Activated CD4-positive, alpha-beta T cell treated with anti-CD3 and anti-CD28 coated beads, Interleukin-2, amount 50 U/mL, for 16 hours (primary cell): ENCODE results near the gene IKZF3.
"Not testable (repeated sequence)": the region's sequence is repeated elsewhere in the genome, so short reads cannot be mapped to it uniquely, and the experiment has no call there.

Experiments used
- DNase-seq: peaks from one replicate; pipeline ENCODE4 v3.0.0-alpha.2; 2020

The IKZF3 gene

GRCh38 chr17:39855911-39856649 lies 8.0 kb downstream of the IKZF3 start:
- DNase-seq: not testable (repeated sequence)

- no peak for DNase-seq
These were observed 9.2 kb downstream of the IKZF3 start for GRCh38 chr17:39854909-39855308.

DNA sequence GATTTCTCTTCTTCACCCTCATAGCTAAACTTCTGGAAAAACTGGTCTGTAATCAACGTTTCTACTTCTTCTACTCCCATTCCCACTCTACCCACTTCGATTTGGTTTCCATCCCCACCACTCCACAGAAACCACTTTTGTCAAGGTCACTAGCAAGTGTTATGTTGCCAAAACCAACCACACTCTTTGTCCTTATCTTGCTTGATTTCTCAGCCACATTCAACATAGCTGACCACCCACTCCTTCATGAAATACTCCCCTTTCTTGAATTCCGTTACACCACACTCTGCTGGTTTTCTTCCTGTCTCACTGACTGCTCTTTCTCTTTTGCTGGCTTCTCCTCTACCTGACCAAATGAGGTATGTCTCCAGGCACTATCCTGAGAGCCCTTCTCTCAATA lies 11.9 kb downstream of the IKZF3 start:
- no peak for DNase-seq

DNA sequence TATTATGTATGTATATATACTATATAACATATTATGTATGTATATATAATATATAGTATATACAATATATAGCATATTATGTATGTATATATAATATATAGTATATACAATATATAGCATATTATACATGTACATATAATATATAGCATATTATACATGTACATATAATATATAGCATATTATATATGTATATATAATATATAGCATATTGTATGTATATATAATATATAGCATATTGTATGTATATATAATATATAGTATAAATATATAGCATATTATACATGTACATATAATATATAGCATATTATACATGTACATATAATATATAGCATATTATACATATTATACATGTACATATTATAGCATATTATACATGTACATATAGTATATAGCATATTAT lies 13.9 kb downstream of the IKZF3 start:
- not testable (repeated sequence) for DNase-seq

GRCh38 chr17:39848600-39848999 lies 15.5 kb downstream of the IKZF3 start:
- DNase-seq: no peak

DNA sequence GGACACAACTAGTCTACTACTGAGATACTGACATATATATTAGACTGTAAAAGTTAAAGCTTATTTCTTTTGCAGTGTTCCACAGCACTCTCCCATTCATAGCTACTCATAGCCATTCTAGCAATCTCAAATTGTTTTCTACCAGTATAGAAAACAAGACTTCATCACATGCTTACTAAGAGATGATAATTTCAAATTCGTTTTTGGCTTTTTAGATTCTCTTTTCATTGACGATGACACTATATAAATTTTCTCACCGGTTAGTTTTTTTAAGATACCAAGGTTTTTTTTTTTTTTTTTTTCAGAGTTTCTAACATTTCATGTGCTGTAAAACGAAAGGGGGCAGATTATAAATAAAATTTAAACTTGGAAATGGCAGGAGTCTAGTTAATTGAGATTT lies 17.9 kb downstream of the IKZF3 start:
- DNase-seq: no peak

DNA sequence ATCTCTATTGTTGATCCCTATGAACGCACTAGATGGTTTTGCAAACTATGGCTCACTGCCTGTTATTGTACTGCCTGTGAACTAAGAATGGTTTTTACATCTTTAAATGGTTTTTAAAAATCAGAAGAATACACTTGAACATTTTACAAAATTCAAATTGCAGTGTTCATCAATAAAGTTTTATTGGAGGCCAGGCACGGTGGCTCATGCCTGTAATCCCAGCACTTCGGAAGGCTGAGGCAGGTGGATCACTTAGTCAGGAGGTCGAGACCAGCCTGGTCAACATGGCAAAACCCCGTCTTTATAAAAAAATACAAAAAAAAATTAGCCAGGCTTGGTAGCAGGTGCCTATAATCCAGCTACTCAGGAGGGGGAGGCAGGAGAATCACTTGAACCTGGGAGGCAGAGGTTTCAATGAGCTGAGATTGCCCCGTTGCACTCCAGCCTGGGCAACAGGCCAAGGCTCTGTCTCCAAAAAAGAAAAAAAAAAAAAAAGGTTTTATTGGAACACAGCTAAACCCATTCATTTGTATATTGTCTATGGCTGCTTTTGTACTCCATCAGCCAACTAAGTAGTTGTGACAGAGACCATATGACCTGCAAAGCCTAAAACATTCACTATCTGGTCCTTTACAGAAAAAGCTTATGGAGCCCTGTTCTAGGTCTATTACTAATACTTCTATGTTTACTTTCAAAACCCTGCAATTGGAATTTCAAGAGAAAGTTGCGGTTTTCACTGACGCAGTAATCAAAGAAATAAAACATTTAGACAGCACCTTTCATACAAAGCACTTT lies 18.9 kb downstream of the IKZF3 start:
- DNase-seq: no peak

- no peak for DNase-seq
These were observed 22.9 kb downstream of the IKZF3 start for GRCh38 chr17:39841134-39841683.

DNA sequence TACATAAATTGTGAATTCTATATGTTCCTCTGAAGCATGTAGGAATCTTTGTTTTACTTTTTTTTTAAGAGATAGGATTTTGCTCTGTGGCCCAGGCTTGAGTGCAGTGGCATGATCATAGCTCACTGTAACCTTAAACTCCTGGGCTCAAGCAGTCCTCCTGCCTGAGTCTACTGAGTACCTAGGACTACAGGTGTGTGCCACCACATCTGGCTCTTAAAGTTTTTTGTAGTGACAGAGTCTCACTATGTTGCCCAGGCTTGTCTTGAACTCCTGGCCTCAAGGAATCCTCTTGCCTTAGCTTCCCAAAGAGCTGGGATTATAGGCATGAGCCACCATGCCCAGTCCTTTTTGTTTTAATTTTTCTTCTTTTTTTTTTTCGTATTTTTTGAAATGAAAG lies 25.3 kb downstream of the IKZF3 start:
- no peak for DNase-seq

GRCh38 chr17:39838057-39838456 lies 26.1 kb downstream of the IKZF3 start:
- DNase-seq: no peak

DNA sequence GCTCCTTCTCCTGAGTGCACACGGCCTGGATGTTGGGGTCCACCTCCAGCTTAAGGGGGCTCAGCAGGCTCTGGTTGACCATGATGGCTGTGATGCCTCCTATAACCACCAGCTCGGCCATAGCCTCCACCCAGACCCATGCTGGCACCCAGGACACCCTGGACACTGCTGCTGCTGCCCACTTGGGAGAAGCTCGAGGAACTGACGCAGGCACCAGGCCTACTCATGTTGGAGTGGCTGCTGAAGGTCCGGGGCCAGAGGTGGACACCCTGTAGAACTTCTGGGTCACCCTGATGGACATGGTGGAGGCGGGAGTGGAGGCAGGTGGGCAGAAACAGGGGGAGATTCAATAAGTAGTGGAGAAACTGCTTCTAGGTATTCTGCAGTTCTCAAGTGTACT lies 28.0 kb downstream of the IKZF3 start:
- DNase-seq: no peak

- no peak for DNase-seq
These were observed 28.9 kb downstream of the IKZF3 start for GRCh38 chr17:39835038-39835786.

DNA sequence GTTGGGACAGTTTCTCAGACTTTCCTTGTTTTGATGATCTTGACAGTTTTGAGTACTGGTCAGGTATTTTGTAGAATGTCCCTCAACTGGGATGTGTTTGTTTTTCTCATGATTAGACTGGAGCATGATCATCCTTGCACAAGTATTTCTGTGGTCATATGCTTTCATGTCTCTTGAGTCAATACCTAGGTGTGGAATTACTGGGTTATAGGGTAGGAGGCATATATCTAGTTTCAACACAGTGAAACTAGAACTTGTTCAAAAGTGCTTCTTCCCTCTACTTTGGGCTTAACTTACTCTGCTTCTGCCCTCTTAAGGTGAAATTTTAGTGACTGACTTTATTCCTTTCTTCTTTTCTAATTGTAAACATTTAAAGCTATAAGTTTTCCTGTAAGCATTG lies 30.1 kb downstream of the IKZF3 start:
- DNase-seq: peak; percentile 44

DNA sequence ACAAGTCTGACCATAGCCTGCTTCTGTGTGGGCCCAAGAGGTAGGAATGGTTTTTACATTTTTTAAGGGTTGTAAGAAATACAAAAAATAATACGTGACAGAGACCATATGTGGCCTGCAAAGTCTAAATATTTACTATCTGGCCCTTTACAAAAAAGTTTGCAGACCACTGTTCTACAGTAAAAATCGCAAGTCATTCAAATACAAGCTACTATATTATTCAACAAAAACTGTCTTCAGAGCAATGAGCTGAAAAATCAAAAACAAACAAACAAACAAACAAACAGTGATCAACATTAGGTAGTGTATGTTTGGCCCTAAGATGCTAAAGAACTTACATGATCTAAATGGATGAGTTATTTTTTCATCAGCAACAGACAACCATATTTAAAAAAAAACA lies 32.5 kb downstream of the IKZF3 start:
- no peak for DNase-seq

DNA sequence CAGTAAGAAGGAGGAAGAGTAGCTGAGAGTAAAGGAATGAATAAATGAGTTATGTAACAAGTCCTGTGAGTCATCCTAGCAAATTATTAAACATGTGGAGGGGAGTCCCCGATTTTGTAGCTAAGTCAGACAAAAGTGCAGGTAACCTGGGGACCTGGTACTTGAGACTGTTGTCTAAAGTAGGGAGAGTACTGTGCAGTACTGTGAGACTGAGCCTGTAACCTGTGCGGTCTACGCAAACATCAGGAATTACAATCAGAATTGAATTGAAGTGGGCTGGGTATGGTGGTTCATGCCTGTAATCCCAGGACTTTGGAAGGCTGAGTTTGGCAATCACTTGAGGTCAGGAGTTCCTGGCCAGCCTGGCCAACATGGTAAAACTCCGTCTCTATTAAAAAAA lies 35.7 kb downstream of the IKZF3 start:
- DNase-seq: no peak

- no peak for DNase-seq
These were observed 37.8 kb downstream of the IKZF3 start for GRCh38 chr17:39826334-39826733.

GRCh38 chr17:39823407-39824054 lies 40.6 kb downstream of the IKZF3 start:
- no peak for DNase-seq

- DNase-seq: no peak
These were observed 42.1 kb downstream of the IKZF3 start for GRCh38 chr17:39822051-39822451.

DNA sequence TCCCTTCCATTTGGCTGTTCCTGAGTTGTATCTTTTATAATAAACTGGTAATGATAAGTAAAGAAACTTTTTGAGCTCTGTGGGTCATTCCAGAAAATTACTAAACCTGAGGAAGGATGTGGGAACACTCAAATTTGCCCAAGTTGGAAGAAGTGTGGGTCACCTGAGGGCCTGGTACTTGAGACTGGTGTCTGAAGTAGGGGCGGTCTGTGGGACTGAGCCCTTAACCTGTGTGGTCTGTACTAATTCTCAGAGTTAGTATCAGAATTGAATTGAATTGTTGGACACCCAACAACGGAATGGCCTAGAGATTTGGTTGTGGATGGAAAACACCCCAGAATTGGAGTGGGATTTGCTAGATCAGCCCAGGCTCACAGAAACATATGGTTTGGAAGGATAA lies 43.1 kb downstream of the IKZF3 start:
- no peak for DNase-seq

- no peak for DNase-seq
These were observed 43.6 kb downstream of the IKZF3 start for GRCh38 chr17:39820541-39820940.

GRCh38 chr17:39818358-39819000 lies 45.6 kb downstream of the IKZF3 start:
- DNase-seq: peak; percentile 32

- DNase-seq: no peak
These were observed 47.8 kb downstream of the IKZF3 start for GRCh38 chr17:39816272-39816671.
